Pancreas (tissue), 10 donors: ENCODE data around the gene ZBTB7C. TPM values are rescaled to one million over a fixed set of nuclear protein-coding genes. Genes with fewer than 3 reads are reported as not detected.

Source experiments
- ATAC-seq, 4 donors: fragments of 200-7000 bp; cut with Tn5 transposase; one replicate each; pipeline versions ENCODE4 v1.8.0 to v1.9.1; 2020; ENCODE audit warnings: mild to moderate bottlenecking in 4 of 4, moderate library complexity in 4 of 4
- DNase-seq, 6 donors: peaks; one replicate each; pipeline ENCODE4 v3.0.0-alpha.2; 2020
- FAIRE-seq: peaks from 2 replicates; lab custom pipeline; 2012; peaks lifted over from hg19 to GRCh38; lab: Jason Lieb, UNC
- H3K27ac ChIP-seq, 4 donors: fragments of 200-600 bp; sonication (generic); 1 replicate in 3 of 4; 2 replicates in 1 of 4; pipeline versions ENCODE4 v1.5.0 to v1.8.0; 2020
- H3K27me3 ChIP-seq, 4 donors: fragments of 200-600 bp; one replicate each; pipeline ENCODE4 v1.8.0; 2021
- H3K36me3 ChIP-seq, 3 donors: fragments of 200-600 bp; sonication (generic) in 1 of 3; one replicate each; pipeline versions ENCODE4 v1.5.0 to v1.8.0; 2020 to 2021
- H3K4me1 ChIP-seq, 3 donors: fragments of 200-600 bp; one replicate each; pipeline ENCODE4 v1.8.0; 2021
- H3K4me3 ChIP-seq, 4 donors: fragments of 200-600 bp; sonication (generic) in 2 of 4; one replicate each; pipeline versions ENCODE4 v1.5.0 to v1.8.0; 2020 to 2021
- H3K9me3 ChIP-seq, 4 donors: fragments of 200-600 bp; one replicate each; pipeline ENCODE4 v1.8.0; 2021
- CTCF ChIP-seq, 4 donors: fragments of 200-600 bp; sonication (generic) in 3 of 4; IDR thresholded peaks; one replicate each; pipeline versions ENCODE4 v1.5.0 to v1.8.0; 2021; ENCODE audit warnings: antibody characterized with exemption in 4 of 4
- WGBS, 2 donors: extraction: QIAGEN DNeasy Blood & Tissue Kit; methylation state at CpG; one replicate each; pipeline ENCODE4 v1.1.7; 2013; 5-methylcytosine and 5-hydroxymethylcytosine counted together
- intact Hi-C, 3 donors: fragments of 100-400 bp; cut with DNase I; formaldehyde crosslinking; loops; one replicate each; pipeline versions ENCODE4 v1.11.1 to v1.14.2; 2022
- polyA plus RNA-seq, 2 donors: library from polyadenylated mRNA; stranded (reverse); fragments of 200-250 nt; gene quantifications; one replicate each; pipeline ENCODE4 v1.2.3, GENCODE V29; 2013
- total RNA-seq, 6 donors: library from RNA; stranded (reverse); fragmentation: NEBNext Ultra II Directional in 4 of 6; extraction: Animal tissue kit (Norgen Biotek cat#: 25700) in 4 of 6; gene quantifications; one replicate each; pipeline versions ENCODE4 v1.2.1 to v1.2.4, GENCODE V29; 2021 to 2023
- donor health status: healthy with polysubstance abuse.
- donor health status: DM: no; HTN: no; CAD: no; lungs with moderate emphysema.
- donor health status: DM: no; HTN: no; CAD: no.
- donor health status: control.
- donor health status: control.
- donor health status: Bipolar disorder and iron deficiency.
- donor health status: DM: yes; HTN: yes; CAD: no.
- donor health status: DM: no; HTN: no; CAD: no.
- donor health status: DM: no; HTN: no; CAD: no.
- donor health status: DM: yes; HTN: yes; CAD: no.

ZBTB7C gene
- total and polyA plus RNA-seq, 8 donors: 0.35 to 1.7 (median 0.91) TPM

- 69 to 82% methylated on average over 4 of the region's 4 CpGs for WGBS, 2 donors
- no peak for FAIRE-seq
- H3K27me3 ChIP-seq: no peaks in the 10 kb centered on the region
- H3K4me1 ChIP-seq: no peaks in the 10 kb centered on the region
- DNase-seq: no peak
- H3K9me3 ChIP-seq: no peaks in the 10 kb centered on the region
- ATAC-seq: no peak
- no peak overlapping the region for H3K4me3 ChIP-seq
- no peaks in the 10 kb centered on the region for H3K36me3 ChIP-seq
- H3K27ac ChIP-seq: no peak overlapping the region
- intact Hi-C loops: no loop called here
- TF ChIP-seq CTCF (IDR thresholded peaks at IDR 0.05): no peak
Observed at GRCh38 chr18:48398074-48398473, 11.1 kb downstream of the ZBTB7C start.

- Histone ChIP-seq H3K36me3 (no peaks in the 10 kb centered on the region), H3K4me3 (no peak overlapping the region), H3K9me3 (no peaks in the 10 kb centered on the region), H3K27me3 (no peaks in the 10 kb centered on the region), H3K27ac (no peak overlapping the region), H3K4me1 (no peaks in the 10 kb centered on the region)
- WGBS, 2 donors: 70 to 71% methylated on average over 4 of the region's 4 CpGs
- ATAC-seq: no peak
- no peak for TF ChIP-seq CTCF (IDR thresholded peaks at IDR 0.05)
- FAIRE-seq: no peak
- intact Hi-C loops: no loop called here
- DNase-seq: no peak
Observed at GRCh38 chr18:48397021-48397420, 12.2 kb downstream of the ZBTB7C start.

GRCh38 chr18:48396561-48396960 lies 12.6 kb downstream of the ZBTB7C start:
- intact Hi-C loops: no loop called here
- no peak for DNase-seq
- ATAC-seq: no peak
- Histone ChIP-seq H3K9me3 (no peaks in the 10 kb centered on the region), H3K27ac (no peak overlapping the region), H3K27me3 (no peaks in the 10 kb centered on the region), H3K4me1 (no peaks in the 10 kb centered on the region), H3K36me3 (no peaks in the 10 kb centered on the region), H3K4me3 (no peak overlapping the region)
- no peak for TF ChIP-seq CTCF (IDR thresholded peaks at IDR 0.05)
- FAIRE-seq: no peak
- WGBS, 2 donors: 59 to 63% methylated on average over 5 of the region's 5 CpGs

- intact Hi-C loops: no loop called here
- WGBS, 2 donors: 71 to 83% methylated on average over 1 of the region's 1 CpG
- ATAC-seq: no peak
Observed at GRCh38 chr18:48395646-48396045, 13.5 kb downstream of the ZBTB7C start.

More at GRCh38 chr18:48395646-48396045, 13.5 kb downstream of the ZBTB7C start:
- Histone ChIP-seq H3K4me3 (no peak overlapping the region), H3K9me3 (no peaks in the 10 kb centered on the region), H3K36me3 (no peaks in the 10 kb centered on the region), H3K27ac (no peak overlapping the region), H3K27me3 (no peaks in the 10 kb centered on the region), H3K4me1 (no peaks in the 10 kb centered on the region)
- FAIRE-seq: no peak
- no peak for TF ChIP-seq CTCF (IDR thresholded peaks at IDR 0.05)
- no peak for DNase-seq
